CD4-positive, alpha-beta T cell treated with Interleukin-2 at 100 ng/mL for 4 hours (primary cell): ENCODE data around the gene SRGAP1.
"Not testable (repeated sequence)": the region's sequence is repeated elsewhere in the genome, so short reads cannot be mapped to it uniquely, and the experiment has no call there.

ENCODE experiments used
- DNase-seq: peaks from one replicate; pipeline ENCODE4 v3.0.0-alpha.2; 2020; ENCODE audit warnings: low spot score

Gene SRGAP1

GRCh38 chr12:64085996-64086395 is 241.5 kb downstream of the SRGAP1 start:
- no peak for DNase-seq

- no peak for DNase-seq
Observed at GRCh38 chr12:64086946-64087345, 242.4 kb downstream of the SRGAP1 start.

- DNase-seq, result no peak
Observed at GRCh38 chr12:64087761-64088160, 243.3 kb downstream of the SRGAP1 start.

GRCh38 chr12:64088431-64089349 is 244.2 kb downstream of the SRGAP1 start:
- no peak for DNase-seq

GRCh38 chr12:64090047-64090446 is 245.5 kb downstream of the SRGAP1 start:
- no peak for DNase-seq

- no peak for DNase-seq
Observed at GRCh38 chr12:64091186-64091585, 246.7 kb downstream of the SRGAP1 start.

- no peak for DNase-seq
Observed at GRCh38 chr12:64092507-64093196, 248.2 kb downstream of the SRGAP1 start.

- no peak for DNase-seq
Observed at GRCh38 chr12:64093689-64094088, 249.2 kb downstream of the SRGAP1 start.

GRCh38 chr12:64097366-64098105 is 253.0 kb downstream of the SRGAP1 start:
- DNase-seq, result no peak

- DNase-seq, result no peak
Observed at GRCh38 chr12:64098709-64099354, 254.3 kb downstream of the SRGAP1 start.

GRCh38 chr12:64099397-64099796 is 254.9 kb downstream of the SRGAP1 start:
- DNase-seq, result no peak

- no peak for DNase-seq
Observed at GRCh38 chr12:64102339-64102738, 257.8 kb downstream of the SRGAP1 start.

GRCh38 chr12:64103825-64104740 is 259.6 kb downstream of the SRGAP1 start:
- DNase-seq, result no peak

GRCh38 chr12:64105026-64105425 is 260.5 kb downstream of the SRGAP1 start:
- DNase-seq, result no peak

GRCh38 chr12:64107776-64108175 is 263.3 kb downstream of the SRGAP1 start:
- no peak for DNase-seq

- no peak for DNase-seq
Observed at GRCh38 chr12:64109706-64110105, 265.2 kb downstream of the SRGAP1 start.

- no peak for DNase-seq
Observed at GRCh38 chr12:64110864-64111263, 266.4 kb downstream of the SRGAP1 start.

- DNase-seq, result no peak
Observed at GRCh38 chr12:64116969-64117368, 272.5 kb downstream of the SRGAP1 start.

- DNase-seq, result no peak
Observed at GRCh38 chr12:64120568-64120967, 276.1 kb downstream of the SRGAP1 start.

GRCh38 chr12:64121086-64121485 is 276.6 kb downstream of the SRGAP1 start:
- not testable (repeated sequence) for DNase-seq

GRCh38 chr12:64122154-64122553 is 277.7 kb downstream of the SRGAP1 start:
- no peak for DNase-seq
